HepG2 (cell line): ENCODE measurements around the gene MSI2. TPM values are rescaled to one million over a fixed set of nuclear protein-coding genes. Genes with fewer than 3 reads are reported as not detected.

Experiments used
- ATAC-seq: fragments of 200-7000 bp; cut with Tn5 transposase; 3 replicates; pipeline ENCODE4 v1.9.1; 2020; ENCODE audit warnings: mild to moderate bottlenecking, moderate library complexity
- BruUV-seq: library from RNA; stranded (reverse); fragments of 400-500 nt; replicated peaks from 2 replicates; lab custom pipeline; 2021; lab: Mats Ljungman, UMichigan
- CTCF ChIA-PET: fragments of 300-600 bp; formaldehyde crosslinking; extraction: SDS; loops from one replicate; lab custom pipeline; 2021; ENCODE audit warnings: low total read pairs, inconsistent platforms, low intra/inter-chr PET ratio; lab: Yijun Ruan, JAX
- POLR2A ChIA-PET: fragments of 350-600 bp; sonication (Branson Sonifier 250); formaldehyde crosslinking; loops from one replicate; lab custom pipeline; 2020; ENCODE audit warnings: antibody characterized with exemption, inconsistent platforms; lab: Yijun Ruan, JAX
- DNase-seq: peaks from one replicate; pipeline ENCODE4 v3.0.0-alpha.2; 2015; ENCODE audit warnings: low spot score
- FAIRE-seq: peaks from 3 replicates; lab custom pipeline; 2011; peaks lifted over from hg19 to GRCh38; lab: Jason Lieb, UNC
- H2AFZ ChIP-seq: one replicate; pipeline ENCODE4 v1.6.1; 2011; ENCODE audit warnings: low read length, inconsistent platforms
- H3K27ac ChIP-seq: fragments of 300-600 bp; 3 replicates; pipeline ENCODE4 v1.8.0; 2011; ENCODE audit warnings: mixed run types, mild to moderate bottlenecking, mixed read lengths, low read length, inconsistent platforms; ENCODE audit not compliant: insufficient read depth; ENCODE audit errors: extremely low read length
- H3K27me3 ChIP-seq, 2 experiments: fragments of 200-600 bp in 1 of 2; 2 replicates in 1 of 2; 3 replicates in 1 of 2; pipeline versions ENCODE4 v1.6.0 to v1.8.0; 2011; ENCODE audit warnings: low read length in 2 of 2, mild to moderate bottlenecking in 2 of 2, moderate library complexity in 2 of 2, inconsistent platforms in 1 of 2; ENCODE audit not compliant: insufficient read depth in 2 of 2, control insufficient read depth in 1 of 2
- H3K36me3 ChIP-seq, 2 experiments: fragments of 200-600 bp in 1 of 2; replicated peaks in 1 of 2; 2 replicates in 1 of 2; 3 replicates in 1 of 2; pipeline versions ENCODE4 v1.5.1 to v1.8.0; 2011; ENCODE audit warnings: low read length in 2 of 2, inconsistent platforms in 1 of 2; ENCODE audit not compliant: insufficient read depth in 2 of 2, control insufficient read depth in 1 of 2
- H3K4me1 ChIP-seq: 2 replicates; pipeline ENCODE4 v1.5.1; 2012; ENCODE audit warnings: low read length, inconsistent platforms; ENCODE audit not compliant: insufficient read depth
- H3K4me2 ChIP-seq: 2 replicates; pipeline ENCODE4 v1.6.0; 2011; ENCODE audit warnings: low read depth, low read length, inconsistent platforms
- H3K4me3 ChIP-seq, 3 experiments: fragments of 200-600 bp in 1 of 3; sonication (generic), shearing (Covaris generic) in 1 of 3; replicated peaks in 1 of 3; 2 replicates each; pipeline ENCODE4 v1.5.1; 2011 to 2016; ENCODE audit warnings: low read length in 3 of 3, inconsistent platforms in 2 of 3, low read depth in 2 of 3, mild to moderate bottlenecking in 2 of 3, control low read depth in 1 of 3, mixed read lengths in 1 of 3; ENCODE audit not compliant: insufficient read depth in 1 of 3
- H3K79me2 ChIP-seq: one replicate; pipeline ENCODE4 v1.6.1; 2011; ENCODE audit warnings: low read length, inconsistent platforms; ENCODE audit not compliant: insufficient read depth
- H3K9ac ChIP-seq: 2 replicates; pipeline ENCODE4 v1.6.0; 2011; ENCODE audit warnings: mild to moderate bottlenecking, low read depth, low read length, inconsistent platforms; ENCODE audit not compliant: insufficient read depth
- H3K9me3 ChIP-seq: 2 replicates; pipeline ENCODE4 v1.5.1; 2012; ENCODE audit warnings: mild to moderate bottlenecking, low read length
- H4K20me1 ChIP-seq: 2 replicates; pipeline ENCODE4 v1.6.0; 2011; ENCODE audit warnings: inconsistent platforms, mild to moderate bottlenecking, low read length, moderate library complexity; ENCODE audit not compliant: insufficient read depth
- DR1 ChIP-seq: sonication (generic); formaldehyde crosslinking; IDR thresholded peaks from 2 replicates; pipeline ENCODE4 v1.8.0; 2021; ENCODE audit warnings: mild to moderate bottlenecking, missing genetic modification reagents, inconsistent platforms
- FOXA3 ChIP-seq: IDR thresholded peaks from 2 replicates; pipeline ENCODE4 v1.6.1; 2016; ENCODE audit warnings: missing genetic modification reagents, missing compliant biosample characterization
- IRF9 ChIP-seq: sonication (generic); formaldehyde crosslinking; IDR thresholded peaks from 2 replicates; pipeline ENCODE4 v1.8.0; 2022; ENCODE audit warnings: missing genetic modification reagents, mild to moderate bottlenecking, borderline replicate concordance
- PCBP1 ChIP-seq: fragments of 200-400 bp; formaldehyde crosslinking; IDR thresholded peaks from 2 replicates; pipeline ENCODE4 v1.6.1; 2017; ENCODE audit warnings: mild to moderate bottlenecking, low read depth, low read length, borderline replicate concordance
- SOX6 ChIP-seq, 2 experiments: fragments of 450-650 bp in 1 of 2; sonication (generic) in 1 of 2; formaldehyde crosslinking in 1 of 2; IDR thresholded peaks; 2 replicates each; pipeline versions ENCODE4 v1.4.0 to v1.6.1; 2017 to 2020; ENCODE audit warnings: antibody characterized with exemption in 1 of 2, mild to moderate bottlenecking in 1 of 2, missing genetic modification reagents in 1 of 2
- TERF1 ChIP-seq: sonication (generic); formaldehyde crosslinking; IDR thresholded peaks from 2 replicates; pipeline ENCODE4 v1.8.0; 2022; ENCODE audit warnings: mild to moderate bottlenecking, missing genetic modification reagents, moderate library complexity
- UBTF ChIP-seq: sonication (generic); formaldehyde crosslinking; IDR thresholded peaks from 2 replicates; pipeline ENCODE4 v1.4.0; 2020; ENCODE audit warnings: mild to moderate bottlenecking, missing genetic modification reagents
- ZNF512 ChIP-seq: sonication (generic); formaldehyde crosslinking; IDR thresholded peaks from 2 replicates; pipeline ENCODE4 v1.4.0; 2020; ENCODE audit warnings: mild to moderate bottlenecking, missing genetic modification reagents
- WGBS: methylation state at CpG from one replicate; pipeline ENCODE4 v1.1.6; 2017; ENCODE audit warnings: low lambda C conversion rate; 5-methylcytosine and 5-hydroxymethylcytosine counted together
- in situ Hi-C: cut with HindIII; loops from 2 replicates; pipeline ENCODE4 v1.10.0; 2017; ENCODE audit warnings: low pct_unique_long_range_greater_than_20kb; ENCODE audit not compliant: extremely low pct_ligation_motif_present
- intact Hi-C: fragments of 100-400 bp; cut with micrococcal nuclease; formaldehyde crosslinking; loops from one replicate; pipeline ENCODE4 v1.10.0; 2022; ENCODE audit not compliant: unreplicated experiment
- polyA plus RNA-seq, 8 experiments: library from polyadenylated mRNA; depleted of rRNA in 3 of 8; stranded (reverse) in 7 of 8; unstranded in 1 of 8; fragments of >200 nt; fragmentation: Illumina TruSeq in 4 of 8; extraction: Trizol in 4 of 8; gene quantifications; 2 replicates each; pipeline versions ENCODE4 v1.2.1 to v1.2.3, GENCODE V29; 2011 to 2016; ENCODE audit warnings: low read depth in 4 of 8, missing spikeins in 1 of 8, mixed read lengths in 1 of 8; ENCODE audit not compliant: insufficient read depth in 1 of 8
- total RNA-seq, 5 experiments: library from RNA; depleted of rRNA; stranded (reverse); fragments of >200 nt; fragmentation: Illumina TruSeq; extraction: Trizol; gene quantifications; 2 replicates each; pipeline ENCODE4 v1.2.3, GENCODE V29; 2016; ENCODE audit warnings: low read depth in 1 of 5

The MSI2 gene
- total and polyA plus RNA-seq, 2 of the 13 experiments (the other 11 are each of a cell fraction or from before 2014, with no cell fraction given), result 77.5 to 78.4 TPM

- no TSS peak for BruUV-seq
- Histone ChIP-seq H3K4me2 (no peak overlapping the region), H2AFZ (no peak overlapping the region), H3K36me3 (peaks cover 1 to 3% of the 10 kb centered on the region in 2 experiments; a peak in 3 of 5 replicates), H3K4me3 (no peak overlapping the region), H3K9ac (no peak overlapping the region), H4K20me1 (no peaks in the 10 kb centered on the region), H3K9me3 (no peaks in the 10 kb centered on the region), H3K27me3 (no peaks in the 10 kb centered on the region), H3K27ac (no peak overlapping the region), H3K4me1 (peaks cover 85% of the 10 kb centered on the region), H3K79me2 (peaks cover 5% of the 10 kb centered on the region)
- ATAC-seq (no peak), FAIRE-seq (no peak), DNase-seq (no peak)
- intact Hi-C loops, result no loop called here
- CTCF ChIA-PET, result no interaction called here
- POLR2A ChIA-PET, result interaction anchor here (1.0 to 1.1 kb wide), 2 partner anchors 12 to 22 kb away, joined by 3 to 4 read pairs; no protein-coding TSS in a partner anchor
- TF ChIP-seq TERF1 (CRISPR knock-in tag), result no peak
- no peak for TF ChIP-seq UBTF
- no peak for TF ChIP-seq IRF9
- TF ChIP-seq DR1 (CRISPR knock-in tag), result no peak
- no peak for TF ChIP-seq SOX6 (IDR thresholded peaks at IDR 0.05)
- no peak for TF ChIP-seq SOX6 (CRISPR knock-in tag; IDR thresholded peaks at IDR 0.05)
- TF ChIP-seq FOXA3 (CRISPR knock-in tag), result no peak
- no peak for TF ChIP-seq PCBP1
- TF ChIP-seq ZNF512 (CRISPR knock-in tag), result no peak
- WGBS, result 98% methylated on average over 4 of the region's 4 CpGs
- in situ Hi-C loops, result no loop called here
These were observed 284.7 kb downstream of the MSI2 start for GRCh38 chr17:57541049-57541448.
